ENCODE data around the gene SPRY4. TPM values are rescaled to one million over a fixed set of nuclear protein-coding genes. Genes with fewer than 3 reads are reported as not detected.

The SPRY4 gene
- polyA plus RNA-seq, 2 of the 4 experiments (the other 2 are of a cell fraction) = 3.4 to 5.7 TPM

DNA sequence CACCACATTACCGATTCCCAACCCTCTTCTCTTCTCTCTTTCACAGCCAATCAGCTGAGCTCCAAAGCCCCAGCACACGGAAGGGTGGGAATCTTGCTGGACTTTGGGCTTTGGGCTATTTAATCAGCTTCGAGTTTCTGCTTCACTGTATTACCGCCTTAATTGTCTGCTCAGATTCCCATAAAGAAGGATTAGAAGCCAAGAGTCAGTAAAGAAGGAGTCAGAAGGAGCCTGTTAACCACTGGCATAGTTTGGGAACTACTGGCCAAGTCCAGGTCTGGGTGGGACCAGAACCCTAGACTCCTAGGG is 4.4 kb downstream of the SPRY4 start:
- DNase-seq (ENCODE audit: low read depth in 1 of 2, low spot score in 1 of 2) (no peak), ATAC-seq (no peak), FAIRE-seq (no peak)
- Histone ChIP-seq H3K27ac (peak overlapping the region in 1 of 2 experiments; percentile 45; a peak in 2 of 6 replicates), H3K4me1 (peaks cover 37% of the 10 kb centered on the region), H3K9me3 (no peaks in the 10 kb centered on the region), H3K4me3 (no peak overlapping the region), H3K4me2 (peak overlapping the region; percentile 27)
- WGBS (ENCODE audit: missing lambda C conversion rate) = 55% methylated on average over 4 of the region's 4 CpGs
- TF ChIP-seq SREBF2 (IDR thresholded peaks at IDR 0.05) (no peak), NR3C1 (IDR thresholded peaks at IDR 0.05) (no peak), FOXS1 (CRISPR knock-in tag; IDR thresholded peaks at IDR 0.05) (no peak), KDM5A (IDR thresholded peaks at IDR 0.05) (no peak)
- CTCF ChIA-PET = interaction anchor here (1.1 kb wide), 1 partner anchor 228 kb away, joined by 4 read pairs; no protein-coding TSS in a partner anchor
- POLR2A ChIA-PET = no interaction called here

DNA sequence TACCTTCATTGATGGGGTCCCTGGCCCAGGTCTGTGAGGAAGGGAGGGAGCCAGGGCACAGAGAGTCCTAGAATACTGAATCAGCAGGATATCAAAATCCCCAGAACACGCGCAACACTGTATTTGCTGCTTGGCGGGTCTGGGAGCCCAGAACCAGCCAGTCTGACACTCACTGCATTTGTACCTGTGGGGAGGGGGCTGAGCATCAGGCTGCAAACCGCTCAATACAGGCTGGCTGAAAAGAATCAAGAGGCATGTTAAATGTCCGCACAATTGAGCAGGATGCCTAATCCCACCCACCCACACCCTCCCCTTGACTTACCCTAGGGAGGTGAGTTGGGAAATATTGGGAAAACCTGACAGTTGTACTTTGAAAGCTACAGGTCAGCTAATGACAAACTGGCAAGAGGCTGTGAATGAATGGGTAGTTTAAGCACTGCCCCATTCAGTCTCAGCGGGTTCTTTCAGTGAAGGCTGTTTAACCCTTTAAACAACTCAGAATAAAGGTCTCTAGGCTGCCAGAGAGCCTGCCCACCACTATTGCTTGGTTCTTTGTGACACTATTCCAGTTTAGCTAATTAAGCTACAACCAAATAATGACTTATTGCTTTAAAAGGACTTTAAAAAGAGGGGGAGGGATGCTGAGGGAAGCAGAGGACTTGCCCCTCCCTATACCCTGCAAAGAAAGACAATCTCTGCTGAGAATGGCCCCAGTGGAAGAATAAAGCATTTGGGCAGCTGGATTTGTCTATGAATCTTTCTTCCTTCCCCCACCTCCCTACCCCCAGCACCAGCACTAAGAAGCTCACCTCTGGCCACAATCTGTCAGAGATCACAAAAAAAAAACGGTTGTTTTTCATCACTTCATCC is 5.0 kb downstream of the SPRY4 start:
- FAIRE-seq = no peak
- TF ChIP-seq MAFK (IDR thresholded peaks at IDR 0.05; ENCODE audit: partially characterized antibody) (no peak), CEBPB (IDR thresholded peaks at IDR 0.05) (no peak), JUNB (IDR thresholded peaks at IDR 0.05) (no peak), RFX5 (IDR thresholded peaks at IDR 0.05) (no peak), ZFP36 (IDR thresholded peaks at IDR 0.05; ENCODE audit: borderline replicate concordance, partially characterized antibody) (no peak), ZC3H11A (IDR thresholded peaks at IDR 0.05) (no peak), CHD2 (IDR thresholded peaks at IDR 0.05; ENCODE audit: low read length, partially characterized antibody) (no peak), TP53 (CRISPR knock-in tag; IDR thresholded peaks at IDR 0.05) (no peak), SREBF2 (IDR thresholded peaks at IDR 0.05) (no peak)
- TF ChIP-seq, protein P1, sequence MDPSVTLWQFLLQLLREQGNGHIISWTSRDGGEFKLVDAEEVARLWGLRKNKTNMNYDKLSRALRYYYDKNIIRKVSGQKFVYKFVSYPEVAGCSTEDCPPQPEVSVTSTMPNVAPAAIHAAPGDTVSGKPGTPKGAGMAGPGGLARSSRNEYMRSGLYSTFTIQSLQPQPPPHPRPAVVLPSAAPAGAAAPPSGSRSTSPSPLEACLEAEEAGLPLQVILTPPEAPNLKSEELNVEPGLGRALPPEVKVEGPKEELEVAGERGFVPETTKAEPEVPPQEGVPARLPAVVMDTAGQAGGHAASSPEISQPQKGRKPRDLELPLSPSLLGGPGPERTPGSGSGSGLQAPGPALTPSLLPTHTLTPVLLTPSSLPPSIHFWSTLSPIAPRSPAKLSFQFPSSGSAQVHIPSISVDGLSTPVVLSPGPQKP (IDR thresholded peaks at IDR 0.05; ENCODE audit: low read depth, low read length) = no peak
- TF ChIP-seq, protein P2, sequence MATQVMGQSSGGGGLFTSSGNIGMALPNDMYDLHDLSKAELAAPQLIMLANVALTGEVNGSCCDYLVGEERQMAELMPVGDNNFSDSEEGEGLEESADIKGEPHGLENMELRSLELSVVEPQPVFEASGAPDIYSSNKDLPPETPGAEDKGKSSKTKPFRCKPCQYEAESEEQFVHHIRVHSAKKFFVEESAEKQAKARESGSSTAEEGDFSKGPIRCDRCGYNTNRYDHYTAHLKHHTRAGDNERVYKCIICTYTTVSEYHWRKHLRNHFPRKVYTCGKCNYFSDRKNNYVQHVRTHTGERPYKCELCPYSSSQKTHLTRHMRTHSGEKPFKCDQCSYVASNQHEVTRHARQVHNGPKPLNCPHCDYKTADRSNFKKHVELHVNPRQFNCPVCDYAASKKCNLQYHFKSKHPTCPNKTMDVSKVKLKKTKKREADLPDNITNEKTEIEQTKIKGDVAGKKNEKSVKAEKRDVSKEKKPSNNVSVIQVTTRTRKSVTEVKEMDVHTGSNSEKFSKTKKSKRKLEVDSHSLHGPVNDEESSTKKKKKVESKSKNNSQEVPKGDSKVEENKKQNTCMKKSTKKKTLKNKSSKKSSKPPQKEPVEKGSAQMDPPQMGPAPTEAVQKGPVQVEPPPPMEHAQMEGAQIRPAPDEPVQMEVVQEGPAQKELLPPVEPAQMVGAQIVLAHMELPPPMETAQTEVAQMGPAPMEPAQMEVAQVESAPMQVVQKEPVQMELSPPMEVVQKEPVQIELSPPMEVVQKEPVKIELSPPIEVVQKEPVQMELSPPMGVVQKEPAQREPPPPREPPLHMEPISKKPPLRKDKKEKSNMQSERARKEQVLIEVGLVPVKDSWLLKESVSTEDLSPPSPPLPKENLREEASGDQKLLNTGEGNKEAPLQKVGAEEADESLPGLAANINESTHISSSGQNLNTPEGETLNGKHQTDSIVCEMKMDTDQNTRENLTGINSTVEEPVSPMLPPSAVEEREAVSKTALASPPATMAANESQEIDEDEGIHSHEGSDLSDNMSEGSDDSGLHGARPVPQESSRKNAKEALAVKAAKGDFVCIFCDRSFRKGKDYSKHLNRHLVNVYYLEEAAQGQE (IDR thresholded peaks at IDR 0.05) = no peak
- no peaks in the 10 kb centered on the region for H3K9me3 ChIP-seq
- H3K27ac ChIP-seq = no peak overlapping the region; a peak in 1 of 6 replicates
- POLR2A ChIA-PET = no interaction called here
- no peak for DNase-seq (ENCODE audit: low read depth in 1 of 2, low spot score in 1 of 2)
- WGBS (ENCODE audit: missing lambda C conversion rate) = 69% methylated on average over 7 of the region's 7 CpGs
- H3K4me2 ChIP-seq = peak overlapping the region; percentile 27
- no peak for ATAC-seq
- CTCF ChIA-PET = interaction anchor here (1.1 kb wide), 1 partner anchor 229 kb away, joined by 4 read pairs; no protein-coding TSS in a partner anchor
- peaks cover 37% of the 10 kb centered on the region for H3K4me1 ChIP-seq
- H3K4me3 ChIP-seq = no peak overlapping the region

DNA sequence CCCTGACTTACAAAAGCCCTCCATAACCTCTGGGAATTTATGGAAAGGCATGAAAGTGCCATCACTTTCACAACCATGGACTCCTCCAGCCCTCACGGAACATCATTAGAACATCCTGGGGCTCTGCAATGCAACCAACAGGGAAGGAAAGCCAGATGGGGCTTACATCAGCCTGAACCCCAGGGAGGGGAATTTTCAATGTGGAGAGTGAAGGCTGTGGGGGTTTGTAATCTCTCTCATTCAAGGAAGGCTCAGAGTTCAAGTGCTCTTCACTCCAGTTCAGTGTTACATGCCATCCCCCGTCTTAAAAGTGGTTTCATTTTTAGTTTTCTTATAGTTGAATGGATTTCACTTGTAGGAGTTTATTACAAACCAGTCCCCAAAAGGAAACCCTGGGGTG is 5.7 kb downstream of the SPRY4 start:
- ATAC-seq (no peak), DNase-seq (ENCODE audit: low read depth in 1 of 2, low spot score in 1 of 2) (no peak), FAIRE-seq (no peak)
- Histone ChIP-seq H3K4me3 (no peak overlapping the region), H3K27ac (no peak overlapping the region), H3K4me2 (no peak overlapping the region), H3K4me1 (peaks cover 37% of the 10 kb centered on the region), H3K9me3 (no peaks in the 10 kb centered on the region)
- TF ChIP-seq, protein P3, sequence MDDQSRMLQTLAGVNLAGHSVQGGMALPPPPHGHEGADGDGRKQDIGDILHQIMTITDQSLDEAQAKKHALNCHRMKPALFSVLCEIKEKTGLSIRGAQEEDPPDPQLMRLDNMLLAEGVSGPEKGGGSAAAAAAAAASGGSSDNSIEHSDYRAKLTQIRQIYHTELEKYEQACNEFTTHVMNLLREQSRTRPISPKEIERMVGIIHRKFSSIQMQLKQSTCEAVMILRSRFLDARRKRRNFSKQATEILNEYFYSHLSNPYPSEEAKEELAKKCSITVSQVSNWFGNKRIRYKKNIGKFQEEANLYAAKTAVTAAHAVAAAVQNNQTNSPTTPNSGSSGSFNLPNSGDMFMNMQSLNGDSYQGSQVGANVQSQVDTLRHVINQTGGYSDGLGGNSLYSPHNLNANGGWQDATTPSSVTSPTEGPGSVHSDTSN (IDR thresholded peaks at IDR 0.05) = no peak
- TF ChIP-seq CEBPB (IDR thresholded peaks at IDR 0.05) (no peak), TP53 (CRISPR knock-in tag; IDR thresholded peaks at IDR 0.05) (no peak), MYC (IDR thresholded peaks at IDR 0.05; ENCODE audit: borderline replicate concordance, low read length) (no peak)
- ChIA-PET POLR2A (no interaction called here), CTCF (no interaction called here)
- WGBS (ENCODE audit: missing lambda C conversion rate) = 91% methylated on average over 2 of the region's 2 CpGs

Data from A549 (cell line).